ENCODE data around the gene CREM.
"Not testable (repeated sequence)": the region's sequence is repeated elsewhere in the genome, so short reads cannot be mapped to it uniquely, and the experiment has no call there.

CREM gene

DNA sequence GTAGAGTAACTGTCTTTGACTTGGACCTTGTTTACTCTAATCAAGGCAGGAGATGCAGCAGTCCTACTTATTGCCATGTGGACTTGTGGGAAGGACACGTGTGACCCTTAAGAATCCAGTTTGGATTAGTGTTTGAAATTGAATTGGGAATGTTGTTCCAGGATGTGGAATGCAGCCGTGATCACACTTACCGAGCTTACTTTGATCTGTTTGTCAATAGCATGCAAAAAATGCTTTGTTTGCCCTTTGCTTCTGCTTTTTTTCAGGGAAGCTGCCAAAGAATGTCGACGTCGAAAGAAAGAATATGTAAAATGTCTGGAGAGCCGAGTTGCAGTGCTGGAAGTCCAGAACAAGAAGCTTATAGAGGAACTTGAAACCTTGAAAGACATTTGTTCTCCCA is 84.7 kb downstream of the CREM start:
- TF ChIP-seq, protein P1, sequence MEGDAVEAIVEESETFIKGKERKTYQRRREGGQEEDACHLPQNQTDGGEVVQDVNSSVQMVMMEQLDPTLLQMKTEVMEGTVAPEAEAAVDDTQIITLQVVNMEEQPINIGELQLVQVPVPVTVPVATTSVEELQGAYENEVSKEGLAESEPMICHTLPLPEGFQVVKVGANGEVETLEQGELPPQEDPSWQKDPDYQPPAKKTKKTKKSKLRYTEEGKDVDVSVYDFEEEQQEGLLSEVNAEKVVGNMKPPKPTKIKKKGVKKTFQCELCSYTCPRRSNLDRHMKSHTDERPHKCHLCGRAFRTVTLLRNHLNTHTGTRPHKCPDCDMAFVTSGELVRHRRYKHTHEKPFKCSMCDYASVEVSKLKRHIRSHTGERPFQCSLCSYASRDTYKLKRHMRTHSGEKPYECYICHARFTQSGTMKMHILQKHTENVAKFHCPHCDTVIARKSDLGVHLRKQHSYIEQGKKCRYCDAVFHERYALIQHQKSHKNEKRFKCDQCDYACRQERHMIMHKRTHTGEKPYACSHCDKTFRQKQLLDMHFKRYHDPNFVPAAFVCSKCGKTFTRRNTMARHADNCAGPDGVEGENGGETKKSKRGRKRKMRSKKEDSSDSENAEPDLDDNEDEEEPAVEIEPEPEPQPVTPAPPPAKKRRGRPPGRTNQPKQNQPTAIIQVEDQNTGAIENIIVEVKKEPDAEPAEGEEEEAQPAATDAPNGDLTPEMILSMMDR (IDR thresholded peaks at IDR 0.05; ENCODE audit: low read depth, low read length) = no peak
- DNase-seq (ENCODE audit: extremely low read depth, low read depth) = no peak

DNA sequence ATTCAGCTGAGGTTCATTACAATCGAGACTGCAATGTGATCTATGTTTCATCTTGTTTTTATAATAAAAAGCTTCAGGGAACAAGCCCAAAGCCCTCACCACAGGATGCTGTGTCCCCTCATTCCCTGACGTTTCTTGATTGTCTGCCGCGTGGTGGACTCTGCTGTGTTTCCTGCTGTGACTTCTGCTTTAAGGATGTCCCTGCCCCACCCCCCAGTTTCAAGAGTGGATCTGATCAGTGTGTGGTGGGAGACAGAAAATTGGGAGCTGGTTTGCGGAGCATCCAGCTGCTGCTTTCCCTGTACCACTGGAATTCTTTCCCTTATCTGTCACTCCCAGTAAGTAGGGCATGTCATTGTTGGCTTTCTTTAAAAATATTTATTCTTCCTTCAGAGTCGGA is 86.2 kb downstream of the CREM start:
- no peak for DNase-seq (ENCODE audit: extremely low read depth, low read depth)
- TF ChIP-seq, protein P1 (IDR thresholded peaks at IDR 0.05; ENCODE audit: low read depth, low read length) = no peak

DNA sequence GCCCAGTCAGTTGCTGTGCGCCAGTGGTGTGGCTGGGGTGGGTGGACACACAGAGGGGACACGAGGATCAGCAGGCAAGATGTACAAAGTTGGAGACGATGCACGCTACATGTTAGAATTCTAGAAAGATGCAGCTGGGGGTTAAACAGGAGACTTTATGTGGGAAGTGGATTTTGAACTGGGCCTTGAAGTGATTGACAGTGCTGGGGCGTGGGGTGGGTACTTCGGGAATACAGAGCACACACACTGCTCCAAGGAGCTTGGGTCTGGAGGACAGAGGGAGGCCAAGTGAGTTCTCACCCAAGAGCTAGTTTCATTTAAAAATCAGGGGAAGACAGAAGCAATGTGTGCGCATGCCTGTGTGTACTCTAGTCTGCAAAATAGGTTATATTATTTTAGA is 87.1 kb downstream of the CREM start:
- DNase-seq (ENCODE audit: extremely low read depth, low read depth) = no peak
- TF ChIP-seq, protein P1 (IDR thresholded peaks at IDR 0.05; ENCODE audit: low read depth, low read length) = no peak

DNA sequence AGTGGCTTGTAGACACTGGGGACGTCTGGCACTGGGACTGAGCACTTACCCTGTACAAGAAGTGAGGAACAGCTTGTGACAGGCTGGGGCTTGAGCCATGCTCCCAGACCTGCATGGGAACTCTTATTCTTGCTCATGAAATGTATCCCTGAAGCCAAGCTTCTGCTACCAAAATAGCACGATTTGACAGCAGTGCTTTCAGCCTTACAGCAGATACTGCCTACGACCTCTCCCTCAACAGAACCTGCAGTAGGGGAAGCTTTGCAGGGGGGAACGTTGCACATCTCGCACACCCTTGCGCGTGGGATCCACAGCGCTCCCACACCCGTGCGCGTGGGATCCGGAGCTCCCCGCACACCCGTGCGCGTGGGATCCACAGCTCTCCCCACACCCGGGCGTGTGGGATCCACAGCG is 88.0 kb downstream of the CREM start:
- TF ChIP-seq, protein P1 (IDR thresholded peaks at IDR 0.05; ENCODE audit: low read depth, low read length) = no peak
- no peak for DNase-seq (ENCODE audit: extremely low read depth, low read depth)

DNA sequence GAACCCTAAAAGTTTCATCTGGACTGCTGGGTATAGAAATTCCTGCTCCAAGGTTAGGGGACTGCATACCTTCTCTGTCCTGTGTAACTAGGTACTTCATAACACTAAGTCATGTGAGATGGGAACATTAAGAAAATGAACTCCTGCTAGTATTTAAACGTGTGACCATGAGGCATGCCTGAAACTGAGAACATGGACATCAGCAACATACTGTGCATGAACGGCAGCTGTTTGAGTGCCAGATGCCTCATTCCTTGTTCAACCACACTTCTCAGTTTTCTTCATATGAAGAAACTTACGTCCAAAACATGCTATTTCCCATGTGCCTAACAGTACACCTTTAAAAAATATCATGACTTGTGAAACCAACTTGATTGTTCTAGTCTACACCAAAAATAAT is 88.5 kb downstream of the CREM start:
- TF ChIP-seq, protein P1 (IDR thresholded peaks at IDR 0.05; ENCODE audit: low read depth, low read length) = no peak
- no peak for DNase-seq (ENCODE audit: extremely low read depth, low read depth)

DNA sequence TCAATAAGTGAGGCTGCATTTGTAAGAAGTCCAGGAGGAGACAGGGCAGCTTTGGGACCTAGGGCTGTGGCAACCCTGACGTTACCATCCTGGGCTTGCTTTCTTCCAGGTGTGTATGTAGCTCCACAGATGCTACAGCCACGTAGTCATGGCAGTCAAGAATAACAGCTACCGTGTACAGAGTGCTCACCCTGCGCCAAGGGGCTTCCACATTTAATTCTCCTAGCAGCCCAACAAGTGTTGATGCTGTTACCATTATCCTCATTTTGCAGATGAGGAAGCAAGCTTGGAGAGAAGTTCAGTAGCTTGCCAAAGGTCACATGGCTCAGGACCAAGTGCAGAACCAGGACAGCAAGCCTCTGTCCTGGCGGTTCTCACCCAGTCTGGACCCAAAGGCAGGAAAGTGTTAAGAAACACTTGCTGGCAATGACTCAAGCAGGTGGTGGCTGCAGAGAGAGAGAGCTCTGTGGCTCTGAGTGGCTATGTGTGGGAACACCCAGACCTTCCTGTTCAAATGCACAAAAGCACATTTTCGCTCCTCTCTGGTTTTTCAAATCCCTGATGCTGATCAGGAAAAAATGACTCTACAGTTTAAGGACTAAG is 89.8 kb downstream of the CREM start:
- no peak for DNase-seq (ENCODE audit: extremely low read depth, low read depth)

DNA sequence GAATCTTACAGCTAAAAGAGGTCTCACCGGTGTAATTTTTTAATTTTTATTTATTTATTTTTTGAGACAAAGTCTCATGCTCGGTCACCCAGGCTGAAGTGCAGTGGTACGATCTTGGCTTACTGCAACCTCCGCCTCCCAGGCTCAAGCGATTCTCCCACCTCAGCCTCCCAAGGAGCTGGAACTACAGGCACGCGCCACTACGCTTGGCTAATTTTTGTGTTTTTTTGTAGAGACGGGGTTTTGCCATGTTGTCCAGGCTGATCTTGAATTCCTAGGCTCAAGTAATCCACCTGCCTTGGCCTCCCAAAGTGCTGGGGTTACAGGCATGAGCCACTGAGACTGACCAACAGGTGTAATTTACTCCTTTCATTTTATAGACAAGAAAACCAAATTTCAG is 90.3 kb downstream of the CREM start:
- not testable (repeated sequence) for DNase-seq (ENCODE audit: extremely low read depth, low read depth)

More for the DNA sequence above, 89.8 kb downstream of the CREM start:
- TF ChIP-seq, protein P1 (IDR thresholded peaks at IDR 0.05; ENCODE audit: low read depth, low read length) = no peak

DNA sequence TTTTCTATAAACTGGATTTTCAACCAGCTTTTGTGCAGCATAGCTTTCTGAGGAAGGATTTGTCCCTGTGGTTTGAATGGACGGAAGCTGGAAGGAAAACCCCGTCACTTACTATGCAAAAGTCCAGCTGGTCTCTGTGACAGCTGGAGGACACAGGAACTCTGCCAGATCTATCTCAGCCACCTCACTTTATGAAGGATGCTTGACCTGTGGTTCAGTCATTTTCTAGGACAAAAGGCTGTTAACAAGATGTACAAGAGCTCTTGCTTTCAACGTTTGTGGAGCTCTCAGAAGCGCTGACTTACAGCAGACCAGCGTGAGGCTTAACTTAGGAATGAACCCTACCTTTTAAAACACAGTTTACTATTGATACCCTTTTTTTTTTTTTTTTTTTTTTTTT is 90.8 kb downstream of the CREM start:
- TF ChIP-seq, protein P1 (IDR thresholded peaks at IDR 0.05; ENCODE audit: low read depth, low read length) = no peak
- DNase-seq (ENCODE audit: extremely low read depth, low read depth) = no peak

All from AG09319 (cell line).